HEK293T (cell line): ENCODE results near the gene ELK1.
"Not testable (repeated sequence)": the region's sequence is repeated elsewhere in the genome, so short reads cannot be mapped to it uniquely, and the experiment has no call there.

Experiments used
- CTCF ChIA-PET: fragments of 350-600 bp; formaldehyde crosslinking; extraction: SDS; loops from one replicate; lab custom pipeline; 2021; ENCODE audit warnings: antibody characterized with exemption, inconsistent platforms; lab: Yijun Ruan, JAX
- POLR2A ChIA-PET: fragments of 350-600 bp; formaldehyde crosslinking; extraction: SDS; loops from one replicate; lab custom pipeline; 2020; ENCODE audit warnings: antibody characterized with exemption, inconsistent platforms; lab: Yijun Ruan, JAX
- DNase-seq: peaks from one replicate; pipeline ENCODE4 v3.0.0; 2012; ENCODE audit warnings: mixed read lengths; ENCODE audit errors: extremely low spot score
- ARNT ChIP-seq: fragments of 450-650 bp; IDR thresholded peaks from 2 replicates; pipeline ENCODE4 v1.6.1; 2017; ENCODE audit warnings: mild to moderate bottlenecking
- BHLHE40 ChIP-seq: fragments of 450-650 bp; IDR thresholded peaks from 2 replicates; pipeline ENCODE4 v1.6.1; 2016; ENCODE audit warnings: mild to moderate bottlenecking, moderate library complexity, borderline replicate concordance
- CTBP1 ChIP-seq: fragments of 450-650 bp; IDR thresholded peaks from 2 replicates; pipeline ENCODE4 v1.6.1; 2016; ENCODE audit warnings: borderline replicate concordance
- ELF4 ChIP-seq: fragments of 450-650 bp; IDR thresholded peaks from 2 replicates; pipeline ENCODE4 v1.6.1; 2017; ENCODE audit warnings: antibody characterized with exemption
- FOXA1 ChIP-seq: fragments of 450-650 bp; IDR thresholded peaks from 2 replicates; pipeline ENCODE4 v1.6.1; 2016; ENCODE audit warnings: mild to moderate bottlenecking
- FOXK2 ChIP-seq: fragments of 450-650 bp; IDR thresholded peaks from 2 replicates; pipeline ENCODE4 v1.6.1; 2016; ENCODE audit warnings: mild to moderate bottlenecking
- FOXM1 ChIP-seq: fragments of 450-650 bp; IDR thresholded peaks from 2 replicates; pipeline ENCODE4 v1.6.1; 2017; ENCODE audit warnings: mild to moderate bottlenecking, borderline replicate concordance
- HDGF ChIP-seq: fragments of 450-650 bp; IDR thresholded peaks from 2 replicates; pipeline ENCODE4 v1.6.1; 2017; ENCODE audit warnings: antibody characterized with exemption, borderline replicate concordance
- L3MBTL2 ChIP-seq: fragments of 450-650 bp; conservative IDR thresholded peaks from 2 replicates; pipeline ENCODE4 v1.6.1; 2016; ENCODE audit warnings: mild to moderate bottlenecking
- LEF1 ChIP-seq: fragments of 450-650 bp; IDR thresholded peaks from 2 replicates; pipeline ENCODE4 v1.6.1; 2017; ENCODE audit warnings: mild to moderate bottlenecking, borderline replicate concordance
- NFRKB ChIP-seq: fragments of 450-650 bp; IDR thresholded peaks from 2 replicates; pipeline ENCODE4 v1.6.1; 2016; ENCODE audit warnings: mild to moderate bottlenecking, moderate library complexity
- PKNOX1 ChIP-seq: fragments of 450-650 bp; IDR thresholded peaks from 2 replicates; pipeline ENCODE4 v1.6.1; 2016
- SP1 ChIP-seq: fragments of 450-650 bp; IDR thresholded peaks from 2 replicates; pipeline ENCODE4 v1.6.1; 2017
- SUZ12 ChIP-seq: fragments of 450-650 bp; IDR thresholded peaks from 2 replicates; pipeline ENCODE4 v1.6.1; 2016; ENCODE audit warnings: mild to moderate bottlenecking
- TARDBP ChIP-seq: fragments of 450-650 bp; IDR thresholded peaks from 2 replicates; pipeline ENCODE4 v1.6.1; 2016
- ZNF384 ChIP-seq: fragments of 450-650 bp; IDR thresholded peaks from 2 replicates; pipeline ENCODE4 v1.6.1; 2016

ELK1 gene

GRCh38 chrX:47650164-47651042 lies at the start of gene ELK1:
Gene ELK1 (minus strand): TSS chrX:47650563. CDS start chrX:47641441, 9,122 bp downstream.
- CTCF ChIA-PET: no interaction called here
- peak; percentile 87 for DNase-seq
- TF ChIP-seq L3MBTL2 (0 out of 2 replicates have a peak, but pooled peaks have one; percentile 35), CTBP1 (no peak), PKNOX1 (peak; percentile 95)
- POLR2A ChIA-PET: interaction anchor here (0.7 to 1.2 kb wide), 3 partner anchors 82 to 179 kb away, joined by 3 to 5 read pairs (median 3); no protein-coding TSS in a partner anchor

GRCh38 chrX:47697181-47697580 lies 46.8 kb upstream of the ELK1 start:
- ChIA-PET CTCF (no interaction called here), POLR2A (no interaction called here)
- TF ChIP-seq L3MBTL2 (no peak), FOXA1 (no peak), FOXK2 (no peak), BHLHE40 (no peak), NFRKB (no peak), ZNF384 (no peak)
- no peak for DNase-seq

- DNase-seq: no peak
- ChIA-PET POLR2A (no interaction called here), CTCF (no interaction called here)
- TF ChIP-seq ZNF384 (no peak), CTBP1 (no peak), L3MBTL2 (no peak), SP1 (no peak), BHLHE40 (no peak), NFRKB (no peak), ARNT (no peak), TARDBP (no peak), LEF1 (no peak), HDGF (no peak), PKNOX1 (no peak), FOXM1 (no peak), SUZ12 (no peak)
Observed at GRCh38 chrX:47690175-47690574, 39.8 kb upstream of the ELK1 start.

GRCh38 chrX:47687263-47687662 lies 36.9 kb upstream of the ELK1 start:
- DNase-seq: no peak
- CTCF ChIA-PET: no interaction called here
- POLR2A ChIA-PET: no interaction called here
- TF ChIP-seq FOXA1 (no peak), ARNT (no peak), ELF4 (no peak), SUZ12 (no peak), TARDBP (no peak), NFRKB (no peak), L3MBTL2 (no peak), PKNOX1 (no peak), FOXK2 (no peak), LEF1 (no peak), BHLHE40 (no peak), FOXM1 (no peak), HDGF (no peak)

GRCh38 chrX:47683829-47684205 lies 33.5 kb upstream of the ELK1 start:
- DNase-seq: no peak
- TF ChIP-seq HDGF: no peak
- TF ChIP-seq NFRKB: no peak
- TF ChIP-seq ELF4: no peak
- no peak for TF ChIP-seq L3MBTL2
- TF ChIP-seq ZNF384: no peak
- TF ChIP-seq SP1: no peak
- no peak for TF ChIP-seq FOXM1
- no peak for TF ChIP-seq TARDBP
- no peak for TF ChIP-seq ARNT
- no peak for TF ChIP-seq LEF1
- no peak for TF ChIP-seq FOXA1
- TF ChIP-seq FOXK2: no peak
- TF ChIP-seq BHLHE40: no peak
- TF ChIP-seq SUZ12: no peak
- ChIA-PET CTCF (no interaction called here), POLR2A (no interaction called here)

- no peak for DNase-seq
- ChIA-PET POLR2A (no interaction called here), CTCF (no interaction called here)
- TF ChIP-seq HDGF (no peak), SP1 (no peak), PKNOX1 (no peak), NFRKB (no peak), CTBP1 (no peak), FOXM1 (no peak), LEF1 (no peak), FOXA1 (no peak), ARNT (no peak), BHLHE40 (no peak), SUZ12 (no peak), TARDBP (no peak), FOXK2 (no peak), ZNF384 (no peak), ELF4 (no peak), L3MBTL2 (no peak)
Observed at GRCh38 chrX:47683184-47683828, 32.9 kb upstream of the ELK1 start.

- DNase-seq, CTCF ChIA-PET, POLR2A ChIA-PET: not testable (repeated sequence)
Observed at GRCh38 chrX:47675959-47676859, 25.8 kb upstream of the ELK1 start.
